22Rv1 (cell line): ENCODE measurements around the gene ORAI3.
"Not testable (repeated sequence)": the region's sequence is repeated elsewhere in the genome, so short reads cannot be mapped to it uniquely, and the experiment has no call there.

Experiments used
- H3K27ac ChIP-seq: fragments of 450-650 bp; 2 replicates; pipeline ENCODE4 v1.5.1; 2017
- CTCF ChIP-seq: fragments of 450-650 bp; IDR thresholded peaks from 2 replicates; pipeline ENCODE4 v1.5.1; 2017; ENCODE audit warnings: mild to moderate bottlenecking
- ZFX ChIP-seq: fragments of 450-650 bp; IDR thresholded peaks from 2 replicates; pipeline ENCODE4 v1.6.1; 2017; ENCODE audit warnings: antibody characterized with exemption, borderline replicate concordance

ORAI3 gene

GRCh38 chr16:30928390-30928789 lies 20.5 kb upstream of the ORAI3 start:
- TF ChIP-seq CTCF = no peak
- no peak for TF ChIP-seq ZFX
- H3K27ac ChIP-seq = no peak overlapping the region

DNA sequence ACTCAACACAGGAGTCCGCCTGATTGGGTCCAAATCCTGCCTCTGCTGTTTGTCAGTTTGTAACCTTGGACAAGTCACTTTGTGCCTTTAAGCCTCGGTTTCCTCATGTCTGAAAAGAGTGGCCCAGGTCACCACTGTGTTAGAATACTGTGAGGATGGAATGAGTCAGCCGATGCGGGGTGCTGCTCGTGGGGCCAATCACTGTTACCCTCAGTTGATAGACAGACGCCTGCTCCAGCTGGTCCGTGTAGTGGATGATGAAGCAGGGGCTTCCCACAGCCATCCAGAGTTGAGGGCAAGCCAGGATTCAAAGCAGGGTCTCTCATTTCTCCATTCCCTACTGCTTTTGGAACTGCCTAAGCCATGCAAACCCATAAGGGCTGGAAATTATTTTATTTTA lies 19.7 kb upstream of the ORAI3 start:
- TF ChIP-seq CTCF = no peak
- TF ChIP-seq ZFX = no peak
- H3K27ac ChIP-seq = no peak overlapping the region

DNA sequence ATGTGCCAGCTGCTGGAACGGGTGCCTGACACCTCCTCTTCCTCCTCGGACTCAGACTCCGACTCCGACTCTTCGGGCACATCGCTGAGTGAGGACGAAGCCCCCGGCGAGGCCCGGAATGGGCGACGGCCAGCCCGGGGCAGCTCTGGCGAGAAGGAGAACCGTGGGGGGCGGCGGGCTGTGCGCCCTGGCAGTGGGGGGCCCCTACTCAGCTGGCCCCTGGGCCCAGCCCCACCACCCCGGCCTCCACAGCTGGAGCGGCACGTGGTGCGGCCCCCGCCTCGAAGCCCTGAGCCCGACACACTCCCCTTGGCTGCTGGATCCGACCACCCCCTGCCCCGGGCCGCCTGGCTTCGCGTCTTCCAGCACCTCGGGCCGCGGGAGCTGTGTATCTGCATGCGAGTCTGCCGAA lies 18.7 kb upstream of the ORAI3 start:
- no peak overlapping the region for H3K27ac ChIP-seq

GRCh38 chr16:30931068-30931650 lies 17.7 kb upstream of the ORAI3 start:
- TF ChIP-seq ZFX (no peak), CTCF (no peak)
- no peak overlapping the region for H3K27ac ChIP-seq

More for the DNA sequence above, 18.7 kb upstream of the ORAI3 start:
- no peak for TF ChIP-seq CTCF
- no peak for TF ChIP-seq ZFX

- TF ChIP-seq CTCF (peak; percentile 73), ZFX (no peak)
- H3K27ac ChIP-seq = no peak overlapping the region
Measured at GRCh38 chr16:30934827-30935557, 13.9 kb upstream of the ORAI3 start.

DNA sequence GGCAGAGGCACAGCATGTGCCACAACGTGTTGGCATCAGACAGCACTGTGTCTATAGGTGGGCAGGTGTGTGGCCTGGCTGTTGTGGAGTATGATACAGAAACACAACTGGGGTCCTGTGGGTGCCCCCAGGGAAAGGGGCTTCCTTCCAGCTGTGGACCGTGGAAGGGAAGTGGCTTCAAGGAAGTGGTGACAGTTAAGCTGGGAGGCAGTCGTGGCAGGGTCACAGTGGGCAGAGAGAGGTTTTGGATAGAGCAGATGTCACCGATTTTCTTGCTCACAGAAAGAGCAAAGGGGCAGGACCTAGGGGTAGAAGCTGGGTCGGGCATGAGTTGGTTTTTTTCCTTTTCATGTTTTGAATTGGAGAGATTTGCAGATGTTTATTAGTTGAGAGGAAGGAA lies 11.2 kb upstream of the ORAI3 start:
- no peak for TF ChIP-seq CTCF
- no peak for TF ChIP-seq ZFX
- no peak overlapping the region for H3K27ac ChIP-seq

DNA sequence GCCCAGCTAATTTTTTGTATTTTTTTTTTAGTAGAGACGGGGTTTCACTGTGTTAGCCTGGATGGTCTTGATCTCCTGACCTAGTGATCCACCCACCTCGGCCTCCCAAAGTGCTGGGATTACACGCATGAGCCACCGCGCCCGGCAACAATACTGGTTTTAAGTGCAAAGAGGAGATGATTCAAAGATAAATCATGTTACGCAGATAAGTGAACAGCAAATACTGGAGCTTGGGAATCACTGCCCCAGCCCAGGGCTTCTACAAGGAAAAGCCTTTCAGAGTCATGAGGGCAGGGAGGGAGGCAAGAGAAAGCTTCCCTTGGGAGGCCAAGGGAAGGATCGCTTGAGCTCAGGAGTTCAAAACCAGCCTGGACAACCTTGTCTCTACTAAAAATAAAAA lies 9.3 kb upstream of the ORAI3 start:
- not testable (repeated sequence) for H3K27ac ChIP-seq
